Fibroblast of lung (primary cell): Measurements from ENCODE around the gene JMJD7. TPM values are rescaled to one million over a fixed set of nuclear protein-coding genes. Genes with fewer than 3 reads are reported as not detected.

Source experiments
- DNase-seq, 2 donors: peaks; one replicate each; pipeline versions ENCODE4 v3.0.0 to v3.0.0-alpha.2; 2010; ENCODE audit warnings: low read depth in 2 of 2
- H2AFZ ChIP-seq: 2 replicates; pipeline ENCODE4 v1.5.1; 2012; ENCODE audit warnings: low read length, control low read depth, inconsistent platforms
- H3K27ac ChIP-seq: 2 replicates; pipeline ENCODE4 v1.5.1; 2011; ENCODE audit warnings: low read length, control low read depth; ENCODE audit not compliant: insufficient read depth
- H3K27me3 ChIP-seq: 2 replicates; pipeline ENCODE4 v1.5.1; 2011; ENCODE audit warnings: mild to moderate bottlenecking, low read length; ENCODE audit not compliant: control insufficient read depth, insufficient read depth
- H3K36me3 ChIP-seq: 2 replicates; pipeline ENCODE4 v1.5.1; 2011; ENCODE audit warnings: low read length; ENCODE audit not compliant: control insufficient read depth, insufficient read depth
- H3K4me1 ChIP-seq: 2 replicates; pipeline ENCODE4 v1.5.1; 2011; ENCODE audit warnings: low read length; ENCODE audit not compliant: control insufficient read depth, insufficient read depth; ENCODE audit errors: extremely low read depth
- H3K4me2 ChIP-seq: 2 replicates; pipeline ENCODE4 v1.5.1; 2011; ENCODE audit warnings: low read length, control low read depth; ENCODE audit not compliant: insufficient read depth; ENCODE audit errors: extremely low read depth
- H3K4me3 ChIP-seq, 4 experiments: fragments of 200-600 bp in 1 of 4; sonication (generic) in 1 of 4; replicated peaks in 1 of 4; 2 replicates each; pipeline ENCODE4 v1.5.1; 2011 to 2016; ENCODE audit warnings: low read length in 4 of 4, low read depth in 3 of 4, mild to moderate bottlenecking in 3 of 4, control low read depth in 2 of 4, inconsistent platforms in 1 of 4, mixed read lengths in 1 of 4; ENCODE audit not compliant: insufficient read depth in 1 of 4; ENCODE audit errors: control extremely low read depth in 1 of 4
- H3K79me2 ChIP-seq: 2 replicates; pipeline ENCODE4 v1.5.1; 2012; ENCODE audit warnings: mild to moderate bottlenecking, low read length, inconsistent platforms; ENCODE audit not compliant: control insufficient read depth, insufficient read depth
- H3K9ac ChIP-seq: 2 replicates; pipeline ENCODE4 v1.5.1; 2011; ENCODE audit warnings: mild to moderate bottlenecking, low read length, control low read depth; ENCODE audit not compliant: insufficient read depth
- H3K9me3 ChIP-seq: 2 replicates; pipeline ENCODE4 v1.5.1; 2012; ENCODE audit warnings: low read depth, low read length; ENCODE audit not compliant: control insufficient read depth, insufficient read depth
- H4K20me1 ChIP-seq: 2 replicates; pipeline ENCODE4 v1.5.1; 2011; ENCODE audit warnings: low read length; ENCODE audit not compliant: control insufficient read depth, insufficient read depth; ENCODE audit errors: extremely low read depth
- CTCF ChIP-seq, 2 donors: IDR thresholded peaks in 1 of 2; conservative IDR thresholded peaks in 1 of 2; 1 replicate in 1 of 2; 2 replicates in 1 of 2; pipeline ENCODE4 v1.5.1; 2011 to 2012; ENCODE audit warnings: low read length in 2 of 2, control low read depth in 1 of 2, inconsistent platforms in 1 of 2, low read depth in 1 of 2, mild to moderate bottlenecking in 1 of 2
- EZH2 ChIP-seq: IDR thresholded peaks from 2 replicates; pipeline ENCODE4 v1.5.1; 2012; ENCODE audit warnings: low read length, control low read depth, mild to moderate bottlenecking; ENCODE audit errors: missing control alignments
- polyA plus RNA-seq, 2 donors: library from polyadenylated mRNA; depleted of rRNA in 1 of 2; stranded (reverse) in 1 of 2; unstranded in 1 of 2; fragments of >200 nt; gene quantifications; 2 replicates each; pipeline ENCODE4 v1.2.1, GENCODE V29; 2011 to 2012; ENCODE audit warnings: missing spikeins in 1 of 2
- total RNA-seq: library from RNA; depleted of rRNA; stranded (reverse); fragments of >200 nt; gene quantifications from 2 replicates; pipeline ENCODE4 v1.2.1, GENCODE V29; 2014

The JMJD7 gene
- total and polyA plus RNA-seq, 2 donors (not counting 1 experiment from before 2014, with no cell fraction given), result 2.2 to 4.0 TPM

GRCh38 chr15:41853831-41854230 lies 25.9 kb downstream of the JMJD7 start:
- DNase-seq, result no peak
- Histone ChIP-seq H3K79me2 (no peaks in the 10 kb centered on the region), H3K4me2 (no peak overlapping the region), H2AFZ (no peak overlapping the region), H3K27ac (no peak overlapping the region), H4K20me1 (no peaks in the 10 kb centered on the region), H3K4me1 (no peaks in the 10 kb centered on the region), H3K9ac (no peak overlapping the region), H3K36me3 (no peaks in the 10 kb centered on the region), H3K4me3 (no peak overlapping the region), H3K27me3 (no peaks in the 10 kb centered on the region), H3K9me3 (no peaks in the 10 kb centered on the region)
- TF ChIP-seq CTCF (conservative IDR thresholded peaks at IDR 0.05 in 1 of 2, IDR thresholded peaks at IDR 0.05 in 1 of 2; ENCODE audit: low read depth in 1 of 2, low read length in 2 of 2), result no peak
- no peak for TF ChIP-seq EZH2

GRCh38 chr15:41854443-41854842 lies 26.6 kb downstream of the JMJD7 start:
- no peak for DNase-seq
- Histone ChIP-seq H2AFZ (no peak overlapping the region), H3K9me3 (no peaks in the 10 kb centered on the region), H3K27me3 (no peaks in the 10 kb centered on the region), H3K36me3 (no peaks in the 10 kb centered on the region), H3K27ac (no peak overlapping the region), H3K4me3 (no peak overlapping the region), H4K20me1 (no peaks in the 10 kb centered on the region), H3K79me2 (no peaks in the 10 kb centered on the region), H3K9ac (no peak overlapping the region), H3K4me2 (no peak overlapping the region), H3K4me1 (no peaks in the 10 kb centered on the region)
- TF ChIP-seq CTCF (conservative IDR thresholded peaks at IDR 0.05 in 1 of 2, IDR thresholded peaks at IDR 0.05 in 1 of 2; ENCODE audit: low read depth in 1 of 2, low read length in 2 of 2) (no peak), EZH2 (no peak)

- Histone ChIP-seq H4K20me1 (no peaks in the 10 kb centered on the region), H3K4me2 (no peak overlapping the region), H2AFZ (no peak overlapping the region), H3K4me3 (no peak overlapping the region), H3K27ac (no peak overlapping the region), H3K36me3 (no peaks in the 10 kb centered on the region), H3K9ac (no peak overlapping the region), H3K27me3 (no peaks in the 10 kb centered on the region), H3K4me1 (no peaks in the 10 kb centered on the region), H3K79me2 (no peaks in the 10 kb centered on the region), H3K9me3 (no peaks in the 10 kb centered on the region)
- TF ChIP-seq EZH2, result no peak
- DNase-seq, result no peak
Observed at GRCh38 chr15:41855261-41855961, 27.5 kb downstream of the JMJD7 start.
